KMS-11 (cell line): Measurements from ENCODE around the gene TCF4.

ENCODE experiments used
- H2AFZ ChIP-seq: fragments of 200-600 bp; sonication (generic); 2 replicates; pipeline ENCODE4 v1.6.1; 2016; ENCODE audit warnings: antibody characterized with exemption, mixed run types, low read depth
- H3K27ac ChIP-seq: fragments of 200-600 bp; sonication (generic); 2 replicates; pipeline ENCODE4 v1.6.1; 2016; ENCODE audit warnings: mild to moderate bottlenecking, mixed run types
- H3K27me3 ChIP-seq: fragments of 200-600 bp; sonication (generic); 2 replicates; pipeline ENCODE4 v1.6.1; 2017; ENCODE audit warnings: mild to moderate bottlenecking, low read depth, mixed run types, moderate library complexity; ENCODE audit not compliant: insufficient read depth
- H3K36me3 ChIP-seq: fragments of 200-600 bp; sonication (generic); 2 replicates; pipeline ENCODE4 v1.6.1; 2017; ENCODE audit warnings: mild to moderate bottlenecking, mixed run types; ENCODE audit not compliant: insufficient read depth
- H3K4me1 ChIP-seq: fragments of 200-600 bp; sonication (generic); 2 replicates; pipeline ENCODE4 v1.6.1; 2016; ENCODE audit warnings: mild to moderate bottlenecking, low read depth, mixed run types; ENCODE audit not compliant: poor library complexity, severe bottlenecking
- H3K4me2 ChIP-seq: fragments of 200-600 bp; sonication (generic); 2 replicates; pipeline ENCODE4 v1.7.0; 2016; ENCODE audit warnings: mild to moderate bottlenecking, mixed run types
- H3K4me3 ChIP-seq: fragments of 200-600 bp; sonication (generic); IDR thresholded peaks from 2 replicates; pipeline ENCODE4 v1.6.1; 2017; ENCODE audit warnings: low read depth, low read length, mixed read lengths; ENCODE audit not compliant: insufficient read depth
- H3K79me2 ChIP-seq: fragments of 200-600 bp; sonication (generic); 2 replicates; pipeline ENCODE4 v1.6.1; 2016; ENCODE audit warnings: low read depth, mixed run types; ENCODE audit not compliant: insufficient read depth
- H3K9ac ChIP-seq: fragments of 200-600 bp; sonication (generic); 2 replicates; pipeline ENCODE4 v1.6.1; 2016; ENCODE audit warnings: mild to moderate bottlenecking, mixed run types
- H4K20me1 ChIP-seq: fragments of 200-600 bp; sonication (generic); 2 replicates; pipeline ENCODE4 v1.6.1; 2016; ENCODE audit warnings: mild to moderate bottlenecking, mixed run types; ENCODE audit not compliant: insufficient read depth
- TF ChIP-seq, protein P1 (sequence below): fragments of 200-600 bp; sonication (generic); conservative IDR thresholded peaks from 2 replicates; pipeline ENCODE4 v1.6.1; 2017; ENCODE audit warnings: low read depth, mild to moderate bottlenecking, antibody characterized with exemption, low read length, moderate library complexity, mixed read lengths

Gene TCF4

DNA sequence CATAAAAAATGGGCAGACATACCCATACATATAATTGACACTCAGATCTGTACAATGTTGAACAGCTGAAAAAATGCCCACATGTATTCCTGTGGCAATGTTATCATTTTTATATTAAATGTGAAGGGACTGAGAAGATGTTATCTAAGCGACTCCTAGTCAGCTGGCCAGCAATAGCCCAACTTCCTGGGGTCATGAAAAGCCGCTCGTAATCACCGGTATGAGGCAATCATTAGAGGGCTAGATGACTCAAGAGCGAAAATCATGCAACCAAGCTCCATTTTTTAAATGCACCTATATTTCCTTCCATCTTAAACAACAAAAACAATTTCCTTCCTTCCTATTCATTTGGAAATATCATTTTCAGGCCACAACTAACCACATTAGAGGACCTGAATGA lies 354.1 kb downstream of the TCF4 start:
- no peaks in the 10 kb centered on the region for H3K27me3 ChIP-seq
- H3K79me2 ChIP-seq = peaks cover 12% of the 10 kb centered on the region
- H3K4me1 ChIP-seq = peaks cover 42% of the 10 kb centered on the region
- H3K9ac ChIP-seq = no peak overlapping the region
- no peak overlapping the region for H2AFZ ChIP-seq
- TF ChIP-seq, protein P1, sequence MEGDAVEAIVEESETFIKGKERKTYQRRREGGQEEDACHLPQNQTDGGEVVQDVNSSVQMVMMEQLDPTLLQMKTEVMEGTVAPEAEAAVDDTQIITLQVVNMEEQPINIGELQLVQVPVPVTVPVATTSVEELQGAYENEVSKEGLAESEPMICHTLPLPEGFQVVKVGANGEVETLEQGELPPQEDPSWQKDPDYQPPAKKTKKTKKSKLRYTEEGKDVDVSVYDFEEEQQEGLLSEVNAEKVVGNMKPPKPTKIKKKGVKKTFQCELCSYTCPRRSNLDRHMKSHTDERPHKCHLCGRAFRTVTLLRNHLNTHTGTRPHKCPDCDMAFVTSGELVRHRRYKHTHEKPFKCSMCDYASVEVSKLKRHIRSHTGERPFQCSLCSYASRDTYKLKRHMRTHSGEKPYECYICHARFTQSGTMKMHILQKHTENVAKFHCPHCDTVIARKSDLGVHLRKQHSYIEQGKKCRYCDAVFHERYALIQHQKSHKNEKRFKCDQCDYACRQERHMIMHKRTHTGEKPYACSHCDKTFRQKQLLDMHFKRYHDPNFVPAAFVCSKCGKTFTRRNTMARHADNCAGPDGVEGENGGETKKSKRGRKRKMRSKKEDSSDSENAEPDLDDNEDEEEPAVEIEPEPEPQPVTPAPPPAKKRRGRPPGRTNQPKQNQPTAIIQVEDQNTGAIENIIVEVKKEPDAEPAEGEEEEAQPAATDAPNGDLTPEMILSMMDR = no peak
- no peak overlapping the region for H3K27ac ChIP-seq
- H3K36me3 ChIP-seq = peaks cover 2% of the 10 kb centered on the region; the same call in 1 of the 2 replicates
- no peaks in the 10 kb centered on the region for H4K20me1 ChIP-seq
- H3K4me3 ChIP-seq = no peak overlapping the region
- H3K4me2 ChIP-seq = no peak overlapping the region

DNA sequence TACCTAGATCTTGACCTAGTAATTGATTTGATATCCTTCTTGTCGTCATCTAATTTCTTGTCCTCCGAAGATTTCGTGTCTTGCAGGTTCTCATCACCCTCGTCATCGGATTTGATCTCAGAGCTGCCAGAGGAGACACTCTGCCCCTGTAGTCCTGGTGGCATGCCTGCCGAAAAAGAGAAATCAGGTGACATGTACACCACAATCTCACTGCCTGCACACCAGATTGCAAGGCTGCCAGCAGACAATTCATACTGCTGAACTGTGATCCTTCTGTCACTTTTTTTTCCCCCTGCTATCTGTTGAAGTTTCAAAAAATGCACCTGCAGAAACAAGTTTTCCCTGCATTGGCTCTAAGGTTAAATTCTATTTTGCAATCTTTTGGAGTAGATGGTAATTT lies 355.5 kb downstream of the TCF4 start:
- Histone ChIP-seq H3K36me3 (peaks cover 7% of the 10 kb centered on the region; the same call in 1 of the 2 replicates), H3K27ac (no peak overlapping the region), H3K9ac (no peak overlapping the region), H3K4me3 (no peak overlapping the region), H3K79me2 (peaks cover 9% of the 10 kb centered on the region; the same call in 1 of the 2 replicates), H3K4me2 (no peak overlapping the region), H3K4me1 (peaks cover 28% of the 10 kb centered on the region), H2AFZ (no peak overlapping the region), H3K27me3 (no peaks in the 10 kb centered on the region), H4K20me1 (no peaks in the 10 kb centered on the region)
- TF ChIP-seq, protein P1 = no peak

DNA sequence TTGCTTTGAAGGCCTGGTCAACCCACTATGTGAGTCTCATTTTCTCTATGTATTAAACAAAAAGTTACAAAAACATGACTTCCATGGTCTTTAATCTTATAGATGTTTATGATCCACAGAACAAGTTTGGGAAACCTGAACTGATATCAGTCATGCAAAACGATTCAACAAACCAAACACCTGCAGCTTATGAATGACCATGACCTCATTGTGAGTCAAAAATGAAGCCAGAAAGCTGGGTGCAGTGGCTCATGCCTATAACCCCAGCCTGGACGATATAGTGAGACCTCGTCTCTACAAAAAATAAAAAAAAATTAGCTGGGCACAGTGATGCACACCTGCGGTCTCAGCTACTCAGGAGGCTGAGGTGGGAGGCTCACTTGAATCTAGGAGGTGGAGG lies 358.3 kb downstream of the TCF4 start:
- H3K4me2 ChIP-seq = no peak overlapping the region
- TF ChIP-seq, protein P1 = no peak
- no peak overlapping the region for H3K9ac ChIP-seq
- no peaks in the 10 kb centered on the region for H4K20me1 ChIP-seq
- H3K27ac ChIP-seq = no peak overlapping the region
- no peak overlapping the region for H2AFZ ChIP-seq
- no peak overlapping the region for H3K4me3 ChIP-seq
- no peaks in the 10 kb centered on the region for H3K79me2 ChIP-seq
- peaks cover 7% of the 10 kb centered on the region; the same call in 1 of the 2 replicates for H3K36me3 ChIP-seq
- peaks cover under 1% of the 10 kb centered on the region for H3K4me1 ChIP-seq
- no peaks in the 10 kb centered on the region for H3K27me3 ChIP-seq

DNA sequence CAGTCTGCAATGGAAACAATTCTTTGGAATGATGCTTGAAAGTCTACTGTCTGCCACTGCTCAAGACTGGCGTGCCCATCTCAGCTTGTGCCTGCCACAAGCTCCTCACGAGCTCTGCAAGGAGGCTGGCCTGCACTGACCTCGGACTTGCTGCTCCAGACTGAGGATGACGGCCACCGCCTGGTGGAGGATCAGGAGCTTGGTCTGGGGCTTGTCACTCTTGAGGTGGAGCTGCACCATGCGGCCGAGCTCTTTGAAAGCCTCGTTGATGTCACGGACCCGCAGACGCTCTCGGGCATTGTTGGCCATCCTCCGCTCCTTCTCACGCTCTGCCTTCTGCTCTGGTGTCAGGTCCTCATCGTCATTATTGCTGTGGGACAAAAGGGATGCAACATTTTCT lies 359.3 kb downstream of the TCF4 start:
- TF ChIP-seq, protein P1 = no peak
- H3K79me2 ChIP-seq = no peaks in the 10 kb centered on the region
- no peak overlapping the region for H3K4me3 ChIP-seq
- no peaks in the 10 kb centered on the region for H3K4me1 ChIP-seq
- H3K4me2 ChIP-seq = no peak overlapping the region
- H3K9ac ChIP-seq = no peak overlapping the region
- H2AFZ ChIP-seq = no peak overlapping the region
- H3K36me3 ChIP-seq = peaks cover 5% of the 10 kb centered on the region; the same call in 1 of the 2 replicates
- H3K27ac ChIP-seq = no peak overlapping the region
- no peaks in the 10 kb centered on the region for H3K27me3 ChIP-seq
- no peaks in the 10 kb centered on the region for H4K20me1 ChIP-seq

DNA sequence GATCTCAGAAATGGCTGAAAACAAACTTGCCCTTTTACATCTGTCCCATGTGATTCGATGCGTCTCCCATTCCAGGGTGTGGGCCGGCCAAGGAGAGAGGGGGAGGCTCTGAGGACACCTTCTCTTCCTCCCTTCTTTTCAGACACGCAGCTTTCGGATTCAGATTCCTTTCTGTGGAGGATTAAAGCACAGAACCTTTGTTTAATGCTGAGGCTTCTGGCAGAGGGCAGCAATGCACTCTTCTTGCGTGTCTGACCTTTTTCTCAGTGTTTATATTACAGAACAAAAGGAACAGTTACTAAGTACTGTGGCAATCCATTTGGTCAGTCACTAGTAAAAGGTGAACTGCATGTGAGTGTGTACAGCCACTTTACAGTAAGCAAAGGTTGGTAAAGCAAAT lies 359.8 kb downstream of the TCF4 start:
- peaks cover 3% of the 10 kb centered on the region for H3K4me1 ChIP-seq

More for the DNA sequence above, 359.8 kb downstream of the TCF4 start:
- no peaks in the 10 kb centered on the region for H3K27me3 ChIP-seq
- H3K27ac ChIP-seq = no peak overlapping the region
- H3K4me3 ChIP-seq = no peak overlapping the region
- TF ChIP-seq, protein P1 = no peak
- no peaks in the 10 kb centered on the region for H4K20me1 ChIP-seq
- no peaks in the 10 kb centered on the region for H3K79me2 ChIP-seq
- no peak overlapping the region for H3K4me2 ChIP-seq
- no peak overlapping the region for H3K9ac ChIP-seq
- peaks cover 5% of the 10 kb centered on the region; the same call in 1 of the 2 replicates for H3K36me3 ChIP-seq
- no peak overlapping the region for H2AFZ ChIP-seq
